T-cell (primary cell): ENCODE data around the gene OR4M1. TPM values are rescaled to one million over a fixed set of nuclear protein-coding genes. Genes with fewer than 3 reads are reported as not detected.
"Not testable (repeated sequence)": the region's sequence is repeated elsewhere in the genome, so short reads cannot be mapped to it uniquely, and the experiment has no call there.

Experiments
- ATAC-seq, 4 experiments: fragments of 200-7000 bp in 3 of 4; fragments of 150-1000 bp in 1 of 4; cut with Tn5 transposase; replicated peaks in 1 of 4; 1 replicate in 3 of 4; 2 replicates in 1 of 4; pipeline ENCODE4 v1.10.0; 2021; ENCODE audit warnings: moderate library complexity in 3 of 4, mild to moderate bottlenecking in 2 of 4, moderate number of reproducible peaks in 1 of 4
- CTCF ChIA-PET, 2 donors: fragments of 300-600 bp; sonication (Branson Sonifier 250); formaldehyde crosslinking; loops; one replicate each; lab custom pipeline; 2022; ENCODE audit warnings: antibody characterized with exemption in 2 of 2; lab: Charles Lee
- POLR2A ChIA-PET, 2 donors: fragments of 300-600 bp; sonication (Branson Sonifier 250); formaldehyde crosslinking; loops; one replicate each; lab custom pipeline; 2022; ENCODE audit warnings: antibody characterized with exemption in 2 of 2; lab: Charles Lee
- DNase-seq, 35 experiments: peaks; one replicate each; pipeline versions ENCODE4 v3.0.0 to v3.0.0-alpha.2; 2013 to 2023
- H3K27ac ChIP-seq: one replicate; pipeline ENCODE4 v1.5.1; 2013; ENCODE audit warnings: low read length
- H3K27me3 ChIP-seq, 2 experiments: replicated peaks in 1 of 2; 1 replicate in 1 of 2; 2 replicates in 1 of 2; pipeline versions ENCODE4 v1.6.1 to v1.7.0; 2013; ENCODE audit warnings: low read length in 1 of 2, mixed read lengths in 1 of 2; ENCODE audit not compliant: control insufficient read depth in 2 of 2, insufficient read depth in 2 of 2; ENCODE audit errors: extremely low read depth in 1 of 2
- H3K36me3 ChIP-seq, 2 donors: 1 replicate in 1 of 2; 2 replicates in 1 of 2; pipeline versions ENCODE4 v1.6.1 to v1.7.0; 2013; ENCODE audit warnings: low read length in 1 of 2; ENCODE audit not compliant: control insufficient read depth in 2 of 2, insufficient read depth in 1 of 2; ENCODE audit errors: extremely low read depth in 1 of 2
- H3K4me1 ChIP-seq, 2 experiments: 1 replicate in 1 of 2; 2 replicates in 1 of 2; pipeline versions ENCODE4 v1.6.1 to v1.7.0; 2013; ENCODE audit warnings: low read length in 2 of 2, mixed read lengths in 1 of 2; ENCODE audit not compliant: insufficient read depth in 2 of 2, control insufficient read depth in 1 of 2; ENCODE audit errors: extremely low read depth in 1 of 2
- H3K4me3 ChIP-seq, 2 donors: 1 replicate in 1 of 2; 2 replicates in 1 of 2; pipeline versions ENCODE4 v1.5.1 to v1.7.0; 2013; ENCODE audit warnings: mild to moderate bottlenecking in 2 of 2, low read length in 1 of 2, moderate library complexity in 1 of 2; ENCODE audit not compliant: control insufficient read depth in 1 of 2; ENCODE audit errors: extremely low read depth in 1 of 2
- H3K9me3 ChIP-seq: 2 replicates; pipeline ENCODE4 v1.7.0; 2013
- H3K27ac Mint-ChIP-seq, 2 donors: one replicate each; pipeline ENCODE4 v1.8.0; 2020 to 2021; ENCODE audit warnings: mild to moderate bottlenecking in 2 of 2, mixed read lengths in 2 of 2
- H3K27me3 Mint-ChIP-seq, 2 donors: one replicate each; pipeline ENCODE4 v1.8.0; 2021 to 2022; ENCODE audit warnings: mixed read lengths in 2 of 2
- H3K36me3 Mint-ChIP-seq: one replicate; pipeline ENCODE4 v1.8.0; 2021; ENCODE audit warnings: mixed read lengths
- H3K4me1 Mint-ChIP-seq, 3 donors: one replicate each; pipeline ENCODE4 v1.8.0; 2020 to 2022; ENCODE audit warnings: mixed read lengths in 3 of 3, mild to moderate bottlenecking in 1 of 3
- H3K4me3 Mint-ChIP-seq, 3 donors: one replicate each; pipeline ENCODE4 v1.8.0; 2020 to 2022; ENCODE audit warnings: mild to moderate bottlenecking in 3 of 3, mixed read lengths in 3 of 3, moderate library complexity in 3 of 3
- H3K9me3 Mint-ChIP-seq, 3 donors: one replicate each; pipeline ENCODE4 v1.8.0; 2020 to 2022; ENCODE audit warnings: mixed read lengths in 3 of 3
- WGBS: methylation state at CpG from one replicate; pipeline ENCODE4 v1.1.5; 2013; ENCODE audit warnings: missing lambda C conversion rate; ENCODE audit not compliant: insufficient coverage; 5-methylcytosine and 5-hydroxymethylcytosine counted together
- total RNA-seq, 35 experiments: library from RNA in 6 of 35; stranded (reverse) in 6 of 35; fragments of 120-200 nt in 1 of 35; gene quantifications; one replicate each; pipeline versions ENCODE4 v1.2.1 to v1.2.4 and lab custom pipeline; 2013 to 2026

OR4M1 gene
- total RNA-seq, 5 donors from 2014 or later (not counting 1 experiment from before 2014, with no cell fraction given) = not detected

- H3K4me3 Mint-ChIP-seq, H3K4me3 ChIP-seq, H3K9me3 ChIP-seq, H3K36me3 Mint-ChIP-seq, H3K27ac ChIP-seq, CTCF ChIA-PET, H3K27me3 Mint-ChIP-seq, H3K4me1 ChIP-seq, ATAC-seq, DNase-seq, H3K9me3 Mint-ChIP-seq, H3K36me3 ChIP-seq, POLR2A ChIA-PET, H3K4me1 Mint-ChIP-seq, H3K27ac Mint-ChIP-seq, H3K27me3 ChIP-seq: not testable (repeated sequence)
- WGBS = 48% methylated on average over 4 of the region's 7 CpGs
Observed at GRCh38 chr14:19788150-19788549, 14.8 kb downstream of the OR4M1 start.

GRCh38 chr14:19796520-19797108, 23.3 kb downstream of the OR4M1 start:
- ATAC-seq, H3K9me3 Mint-ChIP-seq, H3K4me3 ChIP-seq, H3K36me3 Mint-ChIP-seq, H3K27me3 ChIP-seq, H3K27ac Mint-ChIP-seq, H3K27ac ChIP-seq, POLR2A ChIA-PET, H3K9me3 ChIP-seq, H3K36me3 ChIP-seq, H3K4me1 ChIP-seq, H3K27me3 Mint-ChIP-seq, H3K4me1 Mint-ChIP-seq, H3K4me3 Mint-ChIP-seq, DNase-seq, CTCF ChIA-PET: not testable (repeated sequence)
- 70% methylated on average over 5 of the region's 10 CpGs for WGBS

- H3K36me3 Mint-ChIP-seq = no peaks in the 10 kb centered on the region
- peaks cover 0 to 7% of the 10 kb centered on the region in 2 experiments for H3K27me3 ChIP-seq
- no peaks in the 10 kb centered on the region for H3K36me3 ChIP-seq
- H3K9me3 Mint-ChIP-seq = peaks cover 0 to 5% (median 4%) of the 10 kb centered on the region in 3 donors
- no peak overlapping the region for H3K27ac ChIP-seq
- H3K4me3 ChIP-seq = no peak overlapping the region
- H3K27ac Mint-ChIP-seq = no peak overlapping the region
- no peaks in the 10 kb centered on the region for H3K27me3 Mint-ChIP-seq
- POLR2A ChIA-PET = no interaction called here
- ATAC-seq = peak in 1 of 4 experiments; percentile 44
- no peak for DNase-seq
- H3K4me1 Mint-ChIP-seq = no peaks in the 10 kb centered on the region
- WGBS = 89% methylated on average over 5 of the region's 5 CpGs
- peaks cover 3% of the 10 kb centered on the region for H3K9me3 ChIP-seq
- no peaks in the 10 kb centered on the region for H3K4me1 ChIP-seq
- CTCF ChIA-PET = no interaction called here
- H3K4me3 Mint-ChIP-seq = no peak overlapping the region
Observed at GRCh38 chr14:19799880-19800279, 26.6 kb downstream of the OR4M1 start.

- CTCF ChIA-PET = no interaction called here
- no peaks in the 10 kb centered on the region for H3K36me3 Mint-ChIP-seq
- ATAC-seq = peak in 2 of 4 experiments; percentile 25 to 26
Observed at GRCh38 chr14:19800282-19801117, 27.2 kb downstream of the OR4M1 start.

GRCh38 chr14:19801118-19801464, 27.8 kb downstream of the OR4M1 start:
- Mint-ChIP-seq H3K27ac (no peak overlapping the region), H3K4me3 (no peak overlapping the region), H3K27me3 (no peaks in the 10 kb centered on the region), H3K9me3 (peaks cover 0 to 5% (median 4%) of the 10 kb centered on the region in 3 donors), H3K36me3 (no peaks in the 10 kb centered on the region), H3K4me1 (no peaks in the 10 kb centered on the region)
- ChIA-PET POLR2A (no interaction called here), CTCF (no interaction called here)
- Histone ChIP-seq H3K4me1 (no peaks in the 10 kb centered on the region), H3K4me3 (no peak overlapping the region), H3K36me3 (no peaks in the 10 kb centered on the region), H3K9me3 (peaks cover 3% of the 10 kb centered on the region), H3K27ac (no peak overlapping the region), H3K27me3 (peaks cover 0 to 7% of the 10 kb centered on the region in 2 experiments)
- peak in 1 of 4 experiments; percentile 19 for ATAC-seq
- no peak for DNase-seq
- WGBS = 78% methylated on average over 10 of the region's 13 CpGs

More at GRCh38 chr14:19800282-19801117, 27.2 kb downstream of the OR4M1 start:
- Mint-ChIP-seq H3K9me3 (peaks cover 0 to 5% (median 4%) of the 10 kb centered on the region in 3 donors), H3K4me1 (no peaks in the 10 kb centered on the region), H3K27ac (no peak overlapping the region), H3K4me3 (no peak overlapping the region), H3K27me3 (no peaks in the 10 kb centered on the region)
- Histone ChIP-seq H3K4me1 (no peaks in the 10 kb centered on the region), H3K27ac (no peak overlapping the region), H3K9me3 (peaks cover 3% of the 10 kb centered on the region), H3K36me3 (no peaks in the 10 kb centered on the region), H3K4me3 (no peak overlapping the region), H3K27me3 (peaks cover 0 to 7% of the 10 kb centered on the region in 2 experiments)
- POLR2A ChIA-PET = no interaction called here
- DNase-seq = no peak
- 80% methylated on average over 17 of the region's 17 CpGs for WGBS

- H3K4me3 ChIP-seq, H3K27ac ChIP-seq, H3K36me3 Mint-ChIP-seq, H3K4me1 Mint-ChIP-seq, CTCF ChIA-PET, ATAC-seq, H3K36me3 ChIP-seq, DNase-seq, POLR2A ChIA-PET, H3K9me3 ChIP-seq, H3K27me3 Mint-ChIP-seq, H3K27me3 ChIP-seq, H3K9me3 Mint-ChIP-seq, H3K4me1 ChIP-seq, H3K4me3 Mint-ChIP-seq, H3K27ac Mint-ChIP-seq: not testable (repeated sequence)
- WGBS = no CpG with 5 or more reads among the region's 1 CpG
Observed at GRCh38 chr14:19803470-19803869, 30.2 kb downstream of the OR4M1 start, which contains the start of gene OR4N2. Gene OR4N2 (plus strand): TSS chr14:19803770. CDS start chr14:19827449, 23,679 bp downstream.
